A673 (cell line): ENCODE results near the gene C12orf57.

Source experiments
- CTCF ChIP-seq: fragments of 300-800, 200-600 bp; sonication (generic); conservative IDR thresholded peaks from 2 replicates; pipeline ENCODE4 v1.5.1; 2017; ENCODE audit warnings: low read depth, mild to moderate bottlenecking, antibody characterized with exemption, low read length, moderate library complexity, mixed read lengths
- EZH2 ChIP-seq: fragments of 200-600 bp; sonication (generic); IDR thresholded peaks from 2 replicates; pipeline ENCODE4 v1.6.1; 2017; ENCODE audit warnings: borderline replicate concordance, low read depth, mild to moderate bottlenecking, mixed read lengths, antibody characterized with exemption, low read length; ENCODE audit not compliant: poor library complexity, severe bottlenecking

DNA sequence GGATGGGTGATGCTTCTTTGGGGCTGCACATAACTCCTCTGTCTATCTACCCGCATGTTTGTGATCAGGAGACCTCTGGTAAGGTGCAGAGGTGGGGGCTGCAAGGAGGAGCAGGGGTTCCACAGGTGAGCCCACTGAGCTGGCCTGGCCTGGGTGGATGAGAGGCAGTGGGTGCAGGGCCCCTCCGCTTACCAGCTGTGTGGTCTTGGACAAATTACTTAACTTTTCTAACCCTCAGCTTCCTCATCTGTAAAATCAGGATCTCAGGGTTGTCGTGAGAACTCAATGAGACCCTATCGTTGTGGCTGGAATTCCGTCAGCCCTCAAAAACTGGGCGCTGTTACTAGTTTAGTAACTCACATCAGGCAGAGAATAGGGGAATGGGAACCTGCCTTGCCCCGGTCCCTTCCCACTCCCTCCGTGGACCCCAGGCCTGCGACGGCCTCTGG, 14.8 kb downstream of the C12orf57 start:
- TF ChIP-seq CTCF (no peak), EZH2 (no peak)
